ENCODE measurements around the gene GPHN.

DNA sequence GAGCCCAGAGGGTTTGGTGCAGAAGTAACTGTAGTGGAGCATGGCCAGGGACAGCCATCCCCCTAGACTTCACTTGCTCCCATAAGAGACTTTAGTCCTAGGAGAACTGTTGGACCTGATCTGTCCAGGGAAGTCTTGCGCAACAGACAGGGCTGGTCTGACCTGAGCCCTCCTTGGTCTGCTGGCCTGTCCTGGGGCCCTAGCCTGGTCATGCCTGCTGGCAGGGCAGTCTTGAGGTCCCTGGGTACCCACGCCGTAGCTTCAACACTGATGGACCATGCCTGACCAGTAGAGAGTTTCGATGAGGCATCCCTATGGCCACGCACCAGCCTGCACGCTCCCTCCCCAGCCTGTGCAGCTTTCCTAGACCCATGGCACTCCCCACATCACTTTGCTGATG, 305.7 kb downstream of the GPHN start:
- TF ChIP-seq, protein P1, sequence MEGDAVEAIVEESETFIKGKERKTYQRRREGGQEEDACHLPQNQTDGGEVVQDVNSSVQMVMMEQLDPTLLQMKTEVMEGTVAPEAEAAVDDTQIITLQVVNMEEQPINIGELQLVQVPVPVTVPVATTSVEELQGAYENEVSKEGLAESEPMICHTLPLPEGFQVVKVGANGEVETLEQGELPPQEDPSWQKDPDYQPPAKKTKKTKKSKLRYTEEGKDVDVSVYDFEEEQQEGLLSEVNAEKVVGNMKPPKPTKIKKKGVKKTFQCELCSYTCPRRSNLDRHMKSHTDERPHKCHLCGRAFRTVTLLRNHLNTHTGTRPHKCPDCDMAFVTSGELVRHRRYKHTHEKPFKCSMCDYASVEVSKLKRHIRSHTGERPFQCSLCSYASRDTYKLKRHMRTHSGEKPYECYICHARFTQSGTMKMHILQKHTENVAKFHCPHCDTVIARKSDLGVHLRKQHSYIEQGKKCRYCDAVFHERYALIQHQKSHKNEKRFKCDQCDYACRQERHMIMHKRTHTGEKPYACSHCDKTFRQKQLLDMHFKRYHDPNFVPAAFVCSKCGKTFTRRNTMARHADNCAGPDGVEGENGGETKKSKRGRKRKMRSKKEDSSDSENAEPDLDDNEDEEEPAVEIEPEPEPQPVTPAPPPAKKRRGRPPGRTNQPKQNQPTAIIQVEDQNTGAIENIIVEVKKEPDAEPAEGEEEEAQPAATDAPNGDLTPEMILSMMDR (IDR thresholded peaks at IDR 0.05) = no peak
- no peak for TF ChIP-seq POLR2A (IDR thresholded peaks at IDR 0.05)

All from upper lobe of left lung (tissue), 4 donors.